ENCODE results near the gene PHACTR4. TPM values are rescaled to one million over a fixed set of nuclear protein-coding genes. Genes with fewer than 3 reads are reported as not detected.

The PHACTR4 gene
- total and polyA plus RNA-seq, 9 of the 15 experiments (the other 6 are each of a cell fraction or from before 2014, with no cell fraction given), result 6.4 to 43.6 (median 14.2) TPM

DNA sequence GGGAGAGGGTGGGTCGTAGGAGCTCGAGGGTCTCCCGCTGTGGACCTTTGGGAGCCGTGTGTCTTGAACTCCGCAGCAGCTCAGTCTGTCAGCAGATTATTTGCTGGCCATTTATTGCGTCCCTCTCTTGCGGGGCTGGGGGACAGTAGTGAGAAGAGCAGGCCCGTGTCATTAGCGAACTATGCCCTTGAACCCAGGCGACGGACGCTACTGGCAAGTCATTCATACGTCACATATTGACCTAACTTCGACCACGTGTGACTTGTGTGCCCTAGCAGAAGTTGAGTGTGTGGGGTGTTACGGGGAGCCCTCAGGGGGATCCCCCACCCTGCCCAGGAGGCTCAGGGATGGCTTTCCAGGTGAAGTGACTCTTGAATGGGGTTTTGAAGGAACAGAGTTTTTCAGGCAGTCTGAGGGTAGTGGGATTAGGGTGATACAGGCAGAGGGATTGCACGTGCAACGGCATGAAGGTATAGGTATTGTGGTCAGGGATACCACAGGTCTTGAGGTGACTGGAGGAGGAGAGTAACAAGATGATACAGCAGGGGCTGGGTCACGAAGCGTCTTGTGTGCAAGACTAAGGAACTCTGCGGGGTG is 149.3 kb downstream of the PHACTR4 start (continued):
- TF ChIP-seq ZFP91 (CRISPR knock-in tag; IDR thresholded peaks at IDR 0.05) (0 out of 2 replicates have a peak, but pooled peaks have one; percentile 8), DPF2 (IDR thresholded peaks at IDR 0.05) (peak; percentile 77), LCOR (CRISPR knock-in tag; IDR thresholded peaks at IDR 0.05) (0 out of 2 replicates have a peak, but pooled peaks have one; percentile 28), THRB (CRISPR knock-in tag; conservative IDR thresholded peaks at IDR 0.05) (peak; percentile 52; the same call in 1 of the 2 replicates), HLTF (IDR thresholded peaks at IDR 0.05) (no peak), SRSF9 (IDR thresholded peaks at IDR 0.05; ENCODE audit: borderline replicate concordance, low read depth, low read length) (no peak), EHMT2 (IDR thresholded peaks at IDR 0.05) (peak; percentile 17; the same call in 1 of the 2 replicates), SMARCA5 (IDR thresholded peaks at IDR 0.05) (peak; percentile 43; the same call in 1 of the 2 replicates), SAFB2 (IDR thresholded peaks at IDR 0.05; ENCODE audit: borderline replicate concordance, low read depth, low read length, severe bottlenecking) (no peak), SREBF2 (CRISPR knock-in tag; IDR thresholded peaks at IDR 0.05) (0 out of 2 replicates have a peak, but pooled peaks have one; percentile 88), CBFA2T2 (conservative IDR thresholded peaks at IDR 0.05) (no peak), NR1H2 (CRISPR knock-in tag; IDR thresholded peaks at IDR 0.05) (peak; percentile 88; the same call in 1 of the 2 replicates), ZNF174 (CRISPR knock-in tag; IDR thresholded peaks at IDR 0.05) (no peak), EP400 (IDR thresholded peaks at IDR 0.05) (peak; percentile 93), RNF2 (IDR thresholded peaks at IDR 0.05) (peak; percentile 52; the same call in 1 of the 2 replicates), ZNF79 (CRISPR knock-in tag; IDR thresholded peaks at IDR 0.05; ENCODE audit: low read depth) (0 out of 2 replicates have a peak, but pooled peaks have one; percentile 10), ZNF717 (CRISPR knock-in tag; IDR thresholded peaks at IDR 0.05) (peak; percentile 66; the same call in 1 of the 2 replicates)
- TF ChIP-seq, protein P1, sequence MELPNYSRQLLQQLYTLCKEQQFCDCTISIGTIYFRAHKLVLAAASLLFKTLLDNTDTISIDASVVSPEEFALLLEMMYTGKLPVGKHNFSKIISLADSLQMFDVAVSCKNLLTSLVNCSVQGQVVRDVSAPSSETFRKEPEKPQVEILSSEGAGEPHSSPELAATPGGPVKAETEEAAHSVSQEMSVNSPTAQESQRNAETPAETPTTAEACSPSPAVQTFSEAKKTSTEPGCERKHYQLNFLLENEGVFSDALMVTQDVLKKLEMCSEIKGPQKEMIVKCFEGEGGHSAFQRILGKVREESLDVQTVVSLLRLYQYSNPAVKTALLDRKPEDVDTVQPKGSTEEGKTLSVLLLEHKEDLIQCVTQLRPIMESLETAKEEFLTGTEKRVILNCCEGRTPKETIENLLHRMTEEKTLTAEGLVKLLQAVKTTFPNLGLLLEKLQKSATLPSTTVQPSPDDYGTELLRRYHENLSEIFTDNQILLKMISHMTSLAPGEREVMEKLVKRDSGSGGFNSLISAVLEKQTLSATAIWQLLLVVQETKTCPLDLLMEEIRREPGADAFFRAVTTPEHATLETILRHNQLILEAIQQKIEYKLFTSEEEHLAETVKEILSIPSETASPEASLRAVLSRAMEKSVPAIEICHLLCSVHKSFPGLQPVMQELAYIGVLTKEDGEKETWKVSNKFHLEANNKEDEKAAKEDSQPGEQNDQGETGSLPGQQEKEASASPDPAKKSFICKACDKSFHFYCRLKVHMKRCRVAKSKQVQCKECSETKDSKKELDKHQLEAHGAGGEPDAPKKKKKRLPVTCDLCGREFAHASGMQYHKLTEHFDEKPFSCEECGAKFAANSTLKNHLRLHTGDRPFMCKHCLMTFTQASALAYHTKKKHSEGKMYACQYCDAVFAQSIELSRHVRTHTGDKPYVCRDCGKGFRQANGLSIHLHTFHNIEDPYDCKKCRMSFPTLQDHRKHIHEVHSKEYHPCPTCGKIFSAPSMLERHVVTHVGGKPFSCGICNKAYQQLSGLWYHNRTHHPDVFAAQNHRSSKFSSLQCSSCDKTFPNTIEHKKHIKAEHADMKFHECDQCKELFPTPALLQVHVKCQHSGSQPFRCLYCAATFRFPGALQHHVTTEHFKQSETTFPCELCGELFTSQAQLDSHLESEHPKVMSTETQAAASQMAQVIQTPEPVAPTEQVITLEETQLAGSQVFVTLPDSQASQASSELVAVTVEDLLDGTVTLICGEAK (IDR thresholded peaks at IDR 0.05), result peak; percentile 76
- TF ChIP-seq, protein P1 (CRISPR knock-in tag; IDR thresholded peaks at IDR 0.05), result no peak

Measured in K562 (cell line).